Neutrophil (primary cell): Measurements from ENCODE around the gene ZNF337.
"Not testable (repeated sequence)": the region's sequence is repeated elsewhere in the genome, so short reads cannot be mapped to it uniquely, and the experiment has no call there.

ENCODE experiments used
- H3K27ac ChIP-seq: fragments of 200-600 bp; sonication (generic); 2 replicates; pipeline ENCODE4 v1.5.1; 2016; ENCODE audit warnings: mild to moderate bottlenecking, moderate library complexity
- H3K27me3 ChIP-seq: fragments of 200-600 bp; sonication (generic); 2 replicates; pipeline ENCODE4 v1.6.0; 2016; ENCODE audit warnings: mild to moderate bottlenecking
- H3K36me3 ChIP-seq: fragments of 200-600 bp; sonication (generic); 2 replicates; pipeline ENCODE4 v1.5.1; 2017
- H3K4me1 ChIP-seq, 2 experiments: fragments of 200-600 bp in 1 of 2; sonication (generic) in 1 of 2; 1 replicate in 1 of 2; 2 replicates in 1 of 2; pipeline versions ENCODE4 v1.5.1 to v1.6.1; 2013 to 2016; ENCODE audit warnings: low read depth in 1 of 2, low read length in 1 of 2, mild to moderate bottlenecking in 1 of 2, moderate library complexity in 1 of 2; ENCODE audit not compliant: control insufficient read depth in 1 of 2, insufficient read depth in 1 of 2
- H3K4me3 ChIP-seq, 2 experiments: fragments of 200-600 bp in 1 of 2; sonication (generic) in 1 of 2; 1 replicate in 1 of 2; 2 replicates in 1 of 2; pipeline ENCODE4 v1.5.1; 2013 to 2016; ENCODE audit warnings: low read depth in 1 of 2, low read length in 1 of 2, mild to moderate bottlenecking in 1 of 2, moderate library complexity in 1 of 2
- H3K9me3 ChIP-seq: fragments of 200-600 bp; sonication (generic); 2 replicates; pipeline ENCODE4 v1.5.1; 2016
- CTCF ChIP-seq: fragments of 200-600 bp; sonication (generic); IDR thresholded peaks from 2 replicates; pipeline ENCODE4 v1.5.1; 2016; ENCODE audit warnings: antibody characterized with exemption

The ZNF337 gene

GRCh38 chr20:25705830-25706351 is 9.2 kb upstream of the ZNF337 start:
- Histone ChIP-seq H3K4me3 (no peak overlapping the region), H3K27ac (no peak overlapping the region), H3K9me3 (no peaks in the 10 kb centered on the region), H3K27me3 (no peaks in the 10 kb centered on the region), H3K36me3 (no peaks in the 10 kb centered on the region), H3K4me1 (no peaks in the 10 kb centered on the region)
- no peak for TF ChIP-seq CTCF

GRCh38 chr20:25704303-25704702 is 7.7 kb upstream of the ZNF337 start:
- H3K36me3 ChIP-seq, H3K27me3 ChIP-seq, H3K4me3 ChIP-seq, H3K9me3 ChIP-seq, H3K4me1 ChIP-seq, H3K27ac ChIP-seq: not testable (repeated sequence)

GRCh38 chr20:25700835-25701234 is 4.2 kb upstream of the ZNF337 start:
- H3K27me3 ChIP-seq, H3K36me3 ChIP-seq, H3K4me1 ChIP-seq, H3K9me3 ChIP-seq, H3K4me3 ChIP-seq, H3K27ac ChIP-seq: not testable (repeated sequence)

- H3K27ac ChIP-seq: no peak overlapping the region
- H3K36me3 ChIP-seq: no peaks in the 10 kb centered on the region
- no peak for TF ChIP-seq CTCF
These were observed 3.3 kb upstream of the ZNF337 start for GRCh38 chr20:25699914-25700313.

GRCh38 chr20:25697132-25697446 is 436 bp upstream of the ZNF337 start:
- Histone ChIP-seq H3K9me3 (no peaks in the 10 kb centered on the region), H3K36me3 (no peaks in the 10 kb centered on the region), H3K4me3 (peak overlapping the region; percentile 72 to 86), H3K27ac (no peak overlapping the region), H3K4me1 (peaks cover 7 to 11% of the 10 kb centered on the region in 2 experiments), H3K27me3 (no peaks in the 10 kb centered on the region)
- no peak for TF ChIP-seq CTCF

More at GRCh38 chr20:25699914-25700313, 3.3 kb upstream of the ZNF337 start:
- Histone ChIP-seq H3K4me3 (no peak overlapping the region), H3K9me3 (no peaks in the 10 kb centered on the region), H3K4me1 (peaks cover 7 to 11% of the 10 kb centered on the region in 2 experiments), H3K27me3 (no peaks in the 10 kb centered on the region)

- no peak for TF ChIP-seq CTCF
- H3K27me3 ChIP-seq: no peaks in the 10 kb centered on the region
- no peaks in the 10 kb centered on the region for H3K9me3 ChIP-seq
- no peak overlapping the region for H3K27ac ChIP-seq
- peaks cover 7 to 11% of the 10 kb centered on the region in 2 experiments for H3K4me1 ChIP-seq
- no peaks in the 10 kb centered on the region for H3K36me3 ChIP-seq
- H3K4me3 ChIP-seq: peak overlapping the region; percentile 72 to 86
These were observed 902 bp downstream of the ZNF337 start for GRCh38 chr20:25695532-25696370.
